Astrocyte of the cerebellum (primary cell): ENCODE data around the gene LRRC4C.
"Not testable (repeated sequence)": the region's sequence is repeated elsewhere in the genome, so short reads cannot be mapped to it uniquely, and the experiment has no call there.

Experiments
- DNase-seq: peaks from one replicate; pipeline ENCODE4 v3.0.0-alpha.2; 2011; ENCODE audit warnings: low read depth
- H3K4me3 ChIP-seq: 2 replicates; pipeline ENCODE4 v1.5.1; 2011; ENCODE audit warnings: mild to moderate bottlenecking, low read depth, low read length, moderate library complexity
- CTCF ChIP-seq: IDR thresholded peaks from 2 replicates; pipeline ENCODE4 v1.5.1; 2012; ENCODE audit warnings: low read length, low read depth, moderate library complexity, mild to moderate bottlenecking; ENCODE audit errors: missing control alignments
- in situ Hi-C: cut with HindIII; loops from 2 replicates; pipeline ENCODE4 v1.10.0; 2017; ENCODE audit warnings: low sequenced_read_pairs

Gene LRRC4C

GRCh38 chr11:40924915-40925314 is 534.5 kb downstream of the LRRC4C start:
- no peak for DNase-seq
- H3K4me3 ChIP-seq: no peak overlapping the region
- in situ Hi-C loops: no loop called here
- no peak for TF ChIP-seq CTCF

GRCh38 chr11:40921246-40921645 is 538.2 kb downstream of the LRRC4C start:
- in situ Hi-C loops: no loop called here
- no peak for DNase-seq
- no peak for TF ChIP-seq CTCF
- no peak overlapping the region for H3K4me3 ChIP-seq

- H3K4me3 ChIP-seq, in situ Hi-C loops, DNase-seq: not testable (repeated sequence)
These were observed 548.7 kb downstream of the LRRC4C start for GRCh38 chr11:40910774-40911173.

- H3K4me3 ChIP-seq: no peak overlapping the region
- no peak for DNase-seq
- in situ Hi-C loops: no loop called here
- no peak for TF ChIP-seq CTCF
These were observed 565.0 kb downstream of the LRRC4C start for GRCh38 chr11:40894501-40894900.

GRCh38 chr11:40885250-40885954 is 574.0 kb downstream of the LRRC4C start:
- H3K4me3 ChIP-seq: no peak overlapping the region
- in situ Hi-C loops: no loop called here
- no peak for DNase-seq
- no peak for TF ChIP-seq CTCF

- in situ Hi-C loops: no loop called here
- no peak overlapping the region for H3K4me3 ChIP-seq
- no peak for TF ChIP-seq CTCF
- DNase-seq: no peak
These were observed 577.2 kb downstream of the LRRC4C start for GRCh38 chr11:40882301-40882700.

GRCh38 chr11:40879911-40880310 is 579.5 kb downstream of the LRRC4C start:
- no peak for TF ChIP-seq CTCF
- DNase-seq: no peak
- H3K4me3 ChIP-seq: no peak overlapping the region
- in situ Hi-C loops: no loop called here
